GM12875 (cell line): ENCODE measurements around the gene TMCO4.
"Not testable (repeated sequence)": the region's sequence is repeated elsewhere in the genome, so short reads cannot be mapped to it uniquely, and the experiment has no call there.

Source experiments
- H3K4me3 ChIP-seq: one replicate; pipeline ENCODE4 v1.5.1; 2011; ENCODE audit warnings: low read depth, low read length, control low read depth
- CTCF ChIP-seq: IDR thresholded peaks from 2 replicates; pipeline ENCODE4 v1.5.1; 2011; ENCODE audit warnings: low read depth, mild to moderate bottlenecking, control low read depth, inconsistent platforms, low read length, moderate library complexity, borderline replicate concordance; ENCODE audit not compliant: insufficient read depth

The TMCO4 gene

GRCh38 chr1:19818324-19818723, 18.6 kb upstream of the TMCO4 start:
- no peak for TF ChIP-seq CTCF
- H3K4me3 ChIP-seq: no peak overlapping the region

DNA sequence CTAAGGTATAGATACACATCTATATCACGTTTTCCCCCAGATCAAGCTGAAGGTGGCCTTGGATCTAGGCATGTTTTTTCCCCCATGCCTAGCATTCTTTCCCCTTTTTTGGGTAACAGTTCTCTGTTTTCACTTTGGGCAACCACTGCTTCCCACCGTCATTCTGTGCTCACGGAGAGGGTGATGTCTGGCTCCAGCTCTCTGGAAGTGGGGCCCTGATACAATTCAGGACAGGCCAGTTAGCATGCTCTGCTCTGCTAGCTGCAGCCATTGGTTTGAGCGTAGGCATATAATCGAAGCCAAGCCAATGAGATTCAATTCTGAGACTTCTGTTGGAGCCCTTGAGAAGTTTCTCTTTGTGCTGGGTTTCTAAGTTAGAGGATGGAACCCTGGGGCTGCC, 17.4 kb upstream of the TMCO4 start:
- no peak for TF ChIP-seq CTCF
- no peak overlapping the region for H3K4me3 ChIP-seq

DNA sequence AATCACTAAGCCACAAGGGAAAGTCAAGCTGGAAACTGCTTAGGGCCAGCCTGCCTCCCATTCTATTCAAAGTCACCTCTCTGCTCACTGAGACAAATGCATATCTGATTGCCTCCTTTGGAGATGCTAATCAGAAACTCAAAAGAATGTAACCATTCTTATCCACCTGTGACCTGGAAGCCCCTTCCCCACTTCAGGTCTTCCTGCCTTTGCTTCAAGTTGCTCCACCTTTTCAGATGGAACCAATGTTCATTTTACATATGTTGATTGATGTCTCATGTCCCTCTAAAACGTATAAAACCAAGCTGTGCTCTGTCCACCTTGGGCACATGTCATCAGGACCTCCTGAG, 17.0 kb upstream of the TMCO4 start:
- H3K4me3 ChIP-seq: not testable (repeated sequence)

GRCh38 chr1:19815801-19816736, 16.4 kb upstream of the TMCO4 start:
- no peak overlapping the region for H3K4me3 ChIP-seq
- TF ChIP-seq CTCF: no peak

DNA sequence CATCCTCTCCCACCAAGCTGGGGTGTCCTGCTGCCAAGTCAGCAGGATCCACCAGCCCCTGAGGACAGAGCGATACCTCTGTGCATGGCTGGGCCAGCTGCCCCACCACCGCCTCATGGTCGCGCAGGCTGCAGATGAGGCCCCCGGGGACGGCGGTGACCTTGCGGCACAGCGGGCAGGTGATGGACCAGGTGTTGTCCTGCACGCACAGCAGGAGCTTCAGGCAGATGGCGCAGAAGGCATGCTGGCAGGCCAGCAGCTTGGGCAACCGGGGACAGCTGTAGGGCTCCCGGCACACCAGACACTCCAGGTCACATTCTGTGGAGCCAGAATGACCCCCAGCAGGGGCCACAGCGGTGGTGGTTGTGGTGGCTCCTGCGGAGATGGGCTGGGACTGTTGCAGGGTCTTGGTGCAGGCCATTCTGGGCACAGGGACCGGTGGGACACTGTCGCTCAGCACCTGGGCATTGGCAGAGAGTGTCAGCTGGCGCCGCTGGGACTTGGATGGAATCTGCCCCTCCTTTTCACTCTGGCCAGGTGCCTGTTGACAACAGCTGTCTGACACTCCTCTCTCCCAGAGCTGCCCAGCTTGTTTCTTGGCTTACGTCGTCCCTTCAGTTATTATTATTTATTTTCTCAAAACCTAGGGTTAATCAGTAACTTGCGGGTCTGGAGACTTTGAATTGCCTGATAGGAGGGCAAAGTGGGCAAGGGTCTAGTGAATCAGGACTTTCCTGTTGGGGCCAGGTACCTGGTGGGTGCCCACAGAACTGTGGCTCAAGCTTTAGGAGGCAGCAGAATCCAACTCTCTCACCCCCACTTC, 15.2 kb upstream of the TMCO4 start, which contains the start of gene RNF186:
TSS of gene RNF186 (minus strand) at position 603 of the 823 bp plus-strand sequence. CDS start at position 421, 182 bp downstream.
- no peak within 1 kb of the TSS for H3K4me3 ChIP-seq
- TF ChIP-seq CTCF: no peak

GRCh38 chr1:19814244-19814661, 14.5 kb upstream of the TMCO4 start:
- H3K4me3 ChIP-seq: no peak overlapping the region
- no peak for TF ChIP-seq CTCF

DNA sequence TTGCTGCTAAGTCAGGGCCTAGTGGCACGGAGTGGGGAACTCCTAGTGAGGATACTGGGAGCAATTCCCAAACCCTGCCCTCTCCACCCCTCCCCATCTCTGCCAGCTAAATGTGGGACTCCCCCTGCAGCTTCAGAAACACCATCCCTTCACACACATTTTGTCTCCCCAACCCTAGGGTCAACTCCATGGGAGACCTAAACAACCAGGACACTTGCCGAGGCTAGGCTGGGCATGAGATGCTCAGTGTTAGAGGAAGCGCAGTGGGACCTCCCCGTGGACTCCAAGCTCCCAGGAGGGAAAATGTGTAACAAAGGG, 13.9 kb upstream of the TMCO4 start:
- TF ChIP-seq CTCF: no peak
- no peak overlapping the region for H3K4me3 ChIP-seq
